CD4-positive, alpha-beta T cell (primary cell): ENCODE measurements around the gene SLC12A7. TPM values are rescaled to one million over a fixed set of nuclear protein-coding genes. Genes with fewer than 3 reads are reported as not detected.

Source experiments
- ATAC-seq: fragments of 200-7000 bp; cut with Tn5 transposase; one replicate; pipeline ENCODE4 v1.10.0; 2022; ENCODE audit warnings: mild to moderate bottlenecking; ENCODE audit not compliant: poor library complexity
- CTCF ChIA-PET: fragments of 350-600 bp; sonication (Branson Sonifier 250); formaldehyde crosslinking; loops from one replicate; lab custom pipeline; 2021; ENCODE audit warnings: antibody characterized with exemption, inconsistent platforms; lab: Charles Lee
- POLR2A ChIA-PET: fragments of 350-600 bp; sonication (Branson Sonifier 250); formaldehyde crosslinking; loops from one replicate; lab custom pipeline; 2021; ENCODE audit warnings: antibody characterized with exemption, inconsistent platforms; lab: Charles Lee
- DNase-seq, 14 experiments: peaks; one replicate each; pipeline ENCODE4 v3.0.0-alpha.2; 2013 to 2020; ENCODE audit warnings: mixed read lengths in 2 of 14
- H3K27ac ChIP-seq, 2 donors: one replicate each; pipeline versions ENCODE4 v1.5.1 to v1.7.0; 2013; ENCODE audit warnings: low read length in 2 of 2, low read depth in 1 of 2, mild to moderate bottlenecking in 1 of 2
- H3K27me3 ChIP-seq, 2 experiments: 1 replicate in 1 of 2; 2 replicates in 1 of 2; pipeline versions ENCODE4 v1.6.1 to v1.7.0; 2013; ENCODE audit warnings: low read length in 2 of 2, control low read depth in 1 of 2, mild to moderate bottlenecking in 1 of 2, moderate library complexity in 1 of 2; ENCODE audit not compliant: insufficient read depth in 2 of 2, control insufficient read depth in 1 of 2
- H3K36me3 ChIP-seq: one replicate; pipeline ENCODE4 v1.6.1; 2013; ENCODE audit warnings: low read length, control low read depth; ENCODE audit not compliant: insufficient read depth
- H3K4me1 ChIP-seq: one replicate; pipeline ENCODE4 v1.6.1; 2013; ENCODE audit warnings: low read length, control low read depth; ENCODE audit not compliant: insufficient read depth
- H3K4me3 ChIP-seq: one replicate; pipeline ENCODE4 v1.5.1; 2013; ENCODE audit warnings: mild to moderate bottlenecking, low read length, moderate library complexity
- H3K9me3 ChIP-seq, 2 experiments: 1 replicate in 1 of 2; 2 replicates in 1 of 2; pipeline versions ENCODE4 v1.6.1 to v1.7.0; 2013; ENCODE audit warnings: low read length in 2 of 2, mild to moderate bottlenecking in 2 of 2, control low read depth in 1 of 2, moderate library complexity in 1 of 2; ENCODE audit not compliant: control insufficient read depth in 1 of 2, insufficient read depth in 1 of 2
- H3K27ac Mint-ChIP-seq: one replicate; pipeline ENCODE4 v1.8.0; 2020; ENCODE audit warnings: mixed read lengths
- H3K27me3 Mint-ChIP-seq: one replicate; pipeline ENCODE4 v1.8.0; 2021; ENCODE audit warnings: mixed read lengths
- H3K36me3 Mint-ChIP-seq: one replicate; pipeline ENCODE4 v1.8.0; 2021; ENCODE audit warnings: low read depth, mixed read lengths
- H3K4me1 Mint-ChIP-seq: one replicate; pipeline ENCODE4 v1.8.0; 2021; ENCODE audit warnings: low read depth, mixed read lengths
- H3K4me3 Mint-ChIP-seq: one replicate; pipeline ENCODE4 v1.8.0; 2020; ENCODE audit warnings: mild to moderate bottlenecking, mixed read lengths
- H3K9me3 Mint-ChIP-seq: one replicate; pipeline ENCODE4 v1.8.0; 2020; ENCODE audit warnings: mixed read lengths
- intact Hi-C, 2 experiments: fragments of 100-400 bp; cut with DNase I in 1 of 2; cut with micrococcal nuclease in 1 of 2; formaldehyde crosslinking; loops; one replicate each; pipeline versions ENCODE4 v1.15.1 to v1.9.0; 2023 to 2025; cut with DNase I, micrococcal nuclease
- total RNA-seq, 174 experiments: library from RNA in 2 of 174; stranded (reverse) in 2 of 174; gene quantifications; one replicate each; pipeline ENCODE4 v1.2.3 and lab custom pipeline; 2021 to 2026
- TF ChIP-seq, protein P1 (sequence below): fragments of 200-600 bp; IDR thresholded peaks from one replicate; pipeline ENCODE4 v1.8.0; 2022; ENCODE audit warnings: antibody characterized with exemption, mild to moderate bottlenecking

The SLC12A7 gene
- total RNA-seq, 2 experiments from 2014 or later = 47.9 to 51.7 TPM

DNA sequence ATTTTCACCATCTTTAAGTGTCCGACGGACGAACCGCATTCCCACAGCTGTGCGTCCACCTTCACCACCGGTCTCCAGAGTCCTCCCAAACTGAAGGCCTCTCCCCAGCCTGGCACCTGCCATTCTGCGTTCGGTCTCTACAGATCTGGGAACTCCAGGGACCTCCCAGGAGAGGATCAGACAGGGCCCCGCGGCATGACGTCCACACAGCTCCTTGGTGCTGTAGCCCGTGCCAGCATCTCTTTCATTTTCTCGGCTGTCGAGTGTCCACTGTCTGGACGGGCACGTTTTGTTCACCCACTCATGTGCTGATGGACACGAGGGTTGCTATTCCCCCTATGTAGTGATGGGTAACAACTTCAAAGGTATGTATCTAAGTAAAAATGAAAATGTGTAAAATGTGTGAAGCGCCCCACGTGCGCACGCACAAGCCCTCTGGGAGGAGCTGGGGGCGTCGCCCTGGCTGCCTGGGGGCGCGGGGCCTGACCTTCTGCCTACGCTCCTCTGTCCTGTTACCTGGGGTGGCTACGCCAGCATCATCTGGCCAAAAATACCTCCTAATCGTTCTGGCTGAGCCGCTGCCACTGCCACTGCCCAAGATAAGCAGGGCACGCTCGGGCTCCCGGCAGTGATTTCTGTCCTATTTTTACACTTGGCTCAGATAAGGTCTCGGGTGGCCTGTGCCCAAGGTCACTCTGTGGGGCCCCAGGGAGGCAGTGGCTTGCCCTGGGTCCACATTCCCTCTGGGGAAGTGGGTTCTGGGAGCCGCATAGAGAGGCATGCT, 10.8 kb upstream of the SLC12A7 start:
- Mint-ChIP-seq H3K27me3 (no peaks in the 10 kb centered on the region), H3K9me3 (no peaks in the 10 kb centered on the region), H3K27ac (no peak overlapping the region), H3K36me3 (no peaks in the 10 kb centered on the region), H3K4me1 (no peaks in the 10 kb centered on the region), H3K4me3 (no peak overlapping the region)
- ChIA-PET CTCF (no interaction called here), POLR2A (no interaction called here)
- no peaks in the 10 kb centered on the region for H3K36me3 ChIP-seq
- ATAC-seq (no peak), DNase-seq (no peak)
- H3K27ac ChIP-seq = no peak overlapping the region
- no peak overlapping the region for H3K4me3 ChIP-seq
- peaks cover 5% of the 10 kb centered on the region for H3K4me1 ChIP-seq
- TF ChIP-seq, protein P1, sequence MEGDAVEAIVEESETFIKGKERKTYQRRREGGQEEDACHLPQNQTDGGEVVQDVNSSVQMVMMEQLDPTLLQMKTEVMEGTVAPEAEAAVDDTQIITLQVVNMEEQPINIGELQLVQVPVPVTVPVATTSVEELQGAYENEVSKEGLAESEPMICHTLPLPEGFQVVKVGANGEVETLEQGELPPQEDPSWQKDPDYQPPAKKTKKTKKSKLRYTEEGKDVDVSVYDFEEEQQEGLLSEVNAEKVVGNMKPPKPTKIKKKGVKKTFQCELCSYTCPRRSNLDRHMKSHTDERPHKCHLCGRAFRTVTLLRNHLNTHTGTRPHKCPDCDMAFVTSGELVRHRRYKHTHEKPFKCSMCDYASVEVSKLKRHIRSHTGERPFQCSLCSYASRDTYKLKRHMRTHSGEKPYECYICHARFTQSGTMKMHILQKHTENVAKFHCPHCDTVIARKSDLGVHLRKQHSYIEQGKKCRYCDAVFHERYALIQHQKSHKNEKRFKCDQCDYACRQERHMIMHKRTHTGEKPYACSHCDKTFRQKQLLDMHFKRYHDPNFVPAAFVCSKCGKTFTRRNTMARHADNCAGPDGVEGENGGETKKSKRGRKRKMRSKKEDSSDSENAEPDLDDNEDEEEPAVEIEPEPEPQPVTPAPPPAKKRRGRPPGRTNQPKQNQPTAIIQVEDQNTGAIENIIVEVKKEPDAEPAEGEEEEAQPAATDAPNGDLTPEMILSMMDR = no peak
- no peaks in the 10 kb centered on the region for H3K9me3 ChIP-seq
- intact Hi-C loops = no loop called here
- H3K27me3 ChIP-seq = no peaks in the 10 kb centered on the region

DNA sequence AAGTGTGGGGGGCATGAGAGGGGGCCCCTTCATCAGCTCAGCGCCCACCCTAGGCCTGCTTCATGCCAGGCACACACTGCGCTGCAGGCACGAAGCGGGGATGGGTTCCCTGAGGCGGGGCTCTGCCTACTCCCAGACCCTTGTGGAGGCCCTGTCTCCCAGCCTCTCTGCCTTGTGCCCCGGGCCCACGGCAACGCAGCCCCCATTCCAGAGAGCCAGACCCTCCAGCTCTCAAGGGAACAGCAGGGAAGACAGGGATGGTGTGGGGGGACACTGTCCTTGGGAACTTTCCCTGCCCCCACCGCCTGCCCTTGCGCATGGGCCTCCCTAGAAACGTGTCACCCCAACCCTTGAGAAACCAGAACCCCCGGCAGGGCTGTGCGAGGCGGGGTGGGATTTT, 10.0 kb upstream of the SLC12A7 start:
- POLR2A ChIA-PET = no interaction called here
- Histone ChIP-seq H3K4me1 (peaks cover 5% of the 10 kb centered on the region), H3K27me3 (no peaks in the 10 kb centered on the region), H3K9me3 (no peaks in the 10 kb centered on the region), H3K36me3 (no peaks in the 10 kb centered on the region), H3K4me3 (no peak overlapping the region), H3K27ac (no peak overlapping the region)
- no peaks in the 10 kb centered on the region for H3K27me3 Mint-ChIP-seq
- no peaks in the 10 kb centered on the region for H3K4me1 Mint-ChIP-seq
- intact Hi-C loops = no loop called here
- no peaks in the 10 kb centered on the region for H3K9me3 Mint-ChIP-seq
- ATAC-seq (no peak), DNase-seq (no peak)
- TF ChIP-seq, protein P1 = no peak
- no peaks in the 10 kb centered on the region for H3K36me3 Mint-ChIP-seq
- H3K4me3 Mint-ChIP-seq = no peak overlapping the region
- CTCF ChIA-PET = no interaction called here
- H3K27ac Mint-ChIP-seq = no peak overlapping the region

DNA sequence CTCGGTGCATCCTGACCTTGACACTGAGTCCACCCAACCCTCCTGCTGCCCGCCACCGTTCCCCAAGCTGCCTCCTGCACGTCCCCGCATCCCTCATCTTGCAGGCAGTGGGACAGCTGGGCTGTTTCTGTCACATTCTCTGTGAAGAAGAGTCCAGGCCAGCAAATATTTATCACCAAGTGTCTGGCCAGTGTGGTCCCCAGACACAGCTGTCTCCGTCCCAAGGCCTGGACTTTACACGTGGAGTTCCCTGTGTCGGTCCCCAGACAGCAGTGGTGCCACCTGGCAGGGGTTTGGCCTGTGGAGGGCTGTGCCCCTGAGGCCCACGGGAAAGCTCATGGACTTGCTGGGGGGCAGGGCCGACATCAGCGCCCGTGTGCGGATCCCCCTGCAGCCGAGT, 9.2 kb upstream of the SLC12A7 start:
- Histone ChIP-seq H3K9me3 (no peaks in the 10 kb centered on the region), H3K36me3 (no peaks in the 10 kb centered on the region), H3K4me1 (peaks cover 5% of the 10 kb centered on the region), H3K27me3 (no peaks in the 10 kb centered on the region), H3K4me3 (no peak overlapping the region), H3K27ac (no peak overlapping the region)
- no peaks in the 10 kb centered on the region for H3K36me3 Mint-ChIP-seq
- DNase-seq (no peak), ATAC-seq (no peak)
- no peaks in the 10 kb centered on the region for H3K4me1 Mint-ChIP-seq
- POLR2A ChIA-PET = no interaction called here
- TF ChIP-seq, protein P1 = no peak
- intact Hi-C loops = no loop called here
- no peaks in the 10 kb centered on the region for H3K27me3 Mint-ChIP-seq
- no peaks in the 10 kb centered on the region for H3K9me3 Mint-ChIP-seq
- no peak overlapping the region for H3K4me3 Mint-ChIP-seq
- CTCF ChIA-PET = no interaction called here
- no peak overlapping the region for H3K27ac Mint-ChIP-seq
